ENCODE results near the gene C8B. TPM values are rescaled to one million over a fixed set of nuclear protein-coding genes. Genes with fewer than 3 reads are reported as not detected.

The C8B gene
- total RNA-seq, 1 donor from 2014 or later, result not detected

DNA sequence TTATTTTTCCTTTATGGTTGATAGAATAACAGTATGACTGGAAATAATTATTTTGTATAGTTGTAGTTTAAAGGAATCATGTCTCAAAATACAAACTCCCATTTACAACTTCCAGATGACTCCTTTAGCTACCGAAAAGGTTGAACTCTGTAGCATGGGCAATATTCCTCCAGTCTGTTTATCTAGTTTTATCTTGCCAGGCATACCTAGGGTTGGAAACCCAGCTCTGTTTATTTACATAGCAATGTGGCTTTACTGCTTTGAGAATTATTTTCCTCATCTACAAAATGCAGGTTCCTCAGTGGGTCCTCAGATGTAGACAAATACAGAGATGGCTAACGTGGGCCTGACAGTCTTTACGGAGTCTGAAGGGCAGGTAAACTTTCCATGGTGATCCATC is 60.1 kb downstream of the C8B start:
- FAIRE-seq, result no peak
- DNase-seq (ENCODE audit: low spot score in 2 of 2), result no peak

- no peak for FAIRE-seq
- DNase-seq (ENCODE audit: low spot score in 2 of 2), result no peak
Measured at GRCh38 chr1:56904663-56905397, 61.0 kb downstream of the C8B start.

DNA sequence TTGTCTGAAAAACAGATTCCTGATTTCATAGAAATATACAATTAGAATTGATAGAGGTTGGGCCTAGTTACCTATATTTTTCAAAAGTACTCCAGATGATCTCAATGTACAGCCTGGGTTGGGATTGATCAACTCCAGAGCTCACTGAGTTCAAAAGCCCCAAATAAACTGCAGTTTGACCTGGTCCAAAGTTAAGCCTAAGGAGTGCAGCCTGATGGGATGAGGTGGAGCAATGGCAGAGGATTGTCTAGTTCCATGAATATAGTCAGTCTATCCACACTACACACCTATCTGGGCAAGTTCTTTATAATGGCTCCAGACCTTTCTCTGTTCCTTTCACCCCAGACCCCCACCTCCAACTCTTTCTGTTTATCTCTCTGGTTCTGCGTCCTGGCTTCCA is 62.0 kb downstream of the C8B start:
- no peak for FAIRE-seq
- no peak for DNase-seq (ENCODE audit: low spot score in 2 of 2)

DNA sequence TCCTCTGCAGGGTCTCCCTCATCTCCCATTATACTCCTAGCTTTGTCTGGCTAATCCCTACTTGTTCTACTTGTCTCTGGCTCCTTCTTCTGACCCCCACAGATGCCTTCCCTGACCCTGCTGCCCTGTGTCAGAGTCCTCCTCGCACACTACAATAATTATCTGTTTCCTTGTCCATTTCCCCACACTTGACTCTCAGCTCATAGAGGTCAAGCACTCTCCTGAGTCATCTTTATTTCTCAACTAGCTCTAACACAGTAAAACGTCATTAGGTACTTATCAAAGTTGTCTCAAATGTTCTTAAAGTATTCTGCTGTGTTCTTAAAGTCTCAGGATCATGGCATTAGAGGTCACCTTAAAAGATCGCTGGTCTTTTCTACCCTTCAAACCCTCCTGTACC is 64.1 kb downstream of the C8B start:
- no peak for FAIRE-seq
- no peak for DNase-seq (ENCODE audit: low spot score in 2 of 2)

DNA sequence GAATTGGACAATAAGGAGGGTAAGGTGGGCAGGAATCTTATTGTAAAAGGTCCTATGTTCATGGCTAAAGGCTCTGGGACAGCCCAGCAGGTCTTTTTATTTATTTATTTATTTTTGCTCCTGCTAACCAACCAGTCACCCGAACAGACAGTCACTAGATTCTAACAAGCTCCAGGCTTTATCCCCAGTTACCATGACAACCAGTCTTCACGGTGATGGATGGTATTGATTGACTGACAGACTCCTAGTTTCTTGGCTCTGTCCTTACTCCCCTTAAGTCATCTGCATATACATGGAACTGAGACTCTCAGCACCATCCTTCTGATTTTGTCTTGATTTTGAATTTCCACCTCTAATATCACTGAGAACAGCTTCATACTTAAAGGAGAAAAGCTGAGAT is 66.9 kb downstream of the C8B start:
- no peak for DNase-seq (ENCODE audit: low spot score in 2 of 2)
- FAIRE-seq, result no peak

DNA sequence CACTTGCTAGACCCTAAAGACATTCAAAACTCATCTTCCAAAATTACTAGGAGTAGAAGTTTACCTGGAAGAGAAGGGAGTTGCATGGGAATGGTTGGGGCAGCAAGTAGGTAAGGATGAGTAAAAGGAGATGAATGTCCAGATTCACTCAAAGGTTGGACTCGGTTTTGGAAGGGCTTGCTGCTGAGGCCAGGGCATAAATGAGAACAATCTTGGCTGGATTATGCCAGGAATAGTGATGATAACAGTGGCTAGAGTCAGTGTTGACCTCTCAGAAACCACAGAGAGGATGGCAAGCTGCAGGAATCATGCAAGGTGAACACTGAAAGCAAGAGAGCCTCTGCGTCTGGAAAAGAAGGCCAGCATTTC is 67.8 kb downstream of the C8B start:
- no peak for FAIRE-seq
- no peak for DNase-seq (ENCODE audit: low spot score in 2 of 2)

DNA sequence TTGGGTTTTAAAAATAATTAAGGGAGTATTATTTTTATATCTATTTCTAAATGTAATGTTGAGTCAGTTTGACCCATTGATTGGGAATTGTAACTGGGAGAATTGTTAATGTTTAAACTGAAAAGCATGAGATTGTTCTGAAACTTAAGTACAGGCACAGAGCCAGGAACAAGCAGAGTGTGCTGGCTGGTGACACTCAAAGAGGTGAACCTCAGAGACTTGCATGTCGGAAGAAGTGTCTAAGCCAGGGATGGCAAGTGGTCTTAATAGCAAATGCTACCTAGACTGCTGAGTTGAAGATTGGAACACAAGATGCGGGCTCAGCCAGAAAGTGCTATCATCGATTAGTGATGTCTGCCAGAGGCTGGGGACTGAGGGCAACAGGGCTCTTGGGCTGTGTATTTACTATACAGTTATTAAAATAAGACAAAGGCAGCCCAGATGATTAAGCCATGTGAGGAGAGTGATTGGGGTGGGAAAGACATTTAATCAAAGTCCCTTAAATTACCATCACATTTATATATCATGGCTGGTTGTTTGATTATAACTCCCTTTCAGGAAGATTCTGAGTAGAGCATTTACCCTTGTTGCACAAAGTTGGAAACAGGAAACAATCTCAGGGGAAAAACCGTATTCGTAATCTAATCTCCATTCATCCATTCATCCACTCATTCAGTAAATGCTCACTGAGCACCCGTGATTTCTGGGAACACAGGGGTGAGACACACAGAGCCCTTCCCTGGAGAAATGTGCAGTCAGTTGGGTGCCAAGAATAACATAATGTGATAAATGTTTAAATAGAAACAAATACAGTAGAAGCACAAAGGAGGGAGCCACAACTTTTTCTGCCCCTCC is 68.4 kb downstream of the C8B start:
- no peak for FAIRE-seq
- DNase-seq (ENCODE audit: low spot score in 2 of 2), result no peak

GRCh38 chr1:56894014-56894413 is 71.8 kb downstream of the C8B start:
- FAIRE-seq, result no peak
- DNase-seq (ENCODE audit: low spot score in 2 of 2), result no peak

- FAIRE-seq (no peak), DNase-seq (ENCODE audit: low spot score in 2 of 2) (no peak)
Measured at GRCh38 chr1:56890229-56890628, 75.6 kb downstream of the C8B start.

DNA sequence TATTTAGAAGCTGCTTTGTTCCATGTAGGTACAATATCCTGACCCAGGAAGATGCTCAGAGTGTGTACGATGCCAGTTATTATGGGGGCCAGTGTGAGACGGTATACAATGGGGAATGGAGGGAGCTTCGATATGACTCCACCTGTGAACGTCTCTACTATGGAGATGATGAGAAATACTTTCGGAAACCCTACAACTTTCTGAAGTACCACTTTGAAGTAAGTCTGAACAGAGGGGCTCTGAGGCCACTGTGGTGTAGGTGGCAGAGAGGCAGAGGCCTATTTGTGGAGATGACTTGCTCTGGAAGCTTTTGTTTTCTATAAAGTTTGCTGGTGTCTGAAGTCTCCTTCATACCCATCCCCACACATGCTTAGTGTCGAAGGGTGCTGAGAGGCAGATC is 84.4 kb downstream of the C8B start:
- DNase-seq (ENCODE audit: low spot score in 2 of 2) (no peak), FAIRE-seq (no peak)

DNA sequence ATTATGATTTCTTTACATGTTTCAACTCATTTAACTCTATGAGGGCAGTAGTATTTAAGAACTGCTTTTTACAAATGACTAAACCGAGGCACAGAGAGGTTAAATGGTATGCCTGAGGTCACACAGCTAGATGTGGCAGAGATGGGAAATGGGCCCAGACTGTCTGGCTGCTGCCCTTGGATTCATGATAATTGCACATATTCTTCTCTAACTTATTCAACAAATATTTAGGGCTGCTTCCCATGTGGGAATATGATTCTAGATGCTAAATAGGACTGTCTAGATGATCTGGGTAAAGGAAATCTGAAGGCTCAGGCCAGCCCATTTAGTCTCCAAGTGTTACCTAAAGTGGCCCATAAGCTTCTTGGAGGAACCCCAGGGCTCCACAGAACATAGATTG is 85.0 kb downstream of the C8B start:
- DNase-seq (ENCODE audit: low spot score in 2 of 2) (no peak), FAIRE-seq (no peak)

Other genes starting within 250 kb of the C8B start
- gene FYB2, start 146.6 kb downstream of the C8B start, total RNA-seq, result under 0.01 TPM
- not detected for gene C8A, start 111.2 kb downstream of the C8B start, total RNA-seq

All from frontal cortex (tissue), 4 donors.